KOPT-K1 (cell line): ENCODE measurements around the gene COL10A1.

Experiments used
- H3K27ac ChIP-seq: fragments of 200-600 bp; sonication (generic); 2 replicates; pipeline ENCODE4 v1.5.1; 2016; ENCODE audit warnings: antibody characterized with exemption, mild to moderate bottlenecking, low read depth, low read length; ENCODE audit not compliant: poor library complexity, severe bottlenecking
- H3K36me3 ChIP-seq: fragments of 200-600 bp; sonication (generic); 2 replicates; pipeline ENCODE4 v1.5.1; 2017; ENCODE audit warnings: antibody characterized with exemption, mild to moderate bottlenecking, low read length, moderate library complexity; ENCODE audit not compliant: insufficient read depth
- H3K9me3 ChIP-seq: fragments of 200-600 bp; sonication (generic); 2 replicates; pipeline ENCODE4 v1.5.1; 2017; ENCODE audit warnings: antibody characterized with exemption, low read length, mild to moderate bottlenecking; ENCODE audit not compliant: insufficient read depth, poor library complexity, severe bottlenecking

COL10A1 gene

DNA sequence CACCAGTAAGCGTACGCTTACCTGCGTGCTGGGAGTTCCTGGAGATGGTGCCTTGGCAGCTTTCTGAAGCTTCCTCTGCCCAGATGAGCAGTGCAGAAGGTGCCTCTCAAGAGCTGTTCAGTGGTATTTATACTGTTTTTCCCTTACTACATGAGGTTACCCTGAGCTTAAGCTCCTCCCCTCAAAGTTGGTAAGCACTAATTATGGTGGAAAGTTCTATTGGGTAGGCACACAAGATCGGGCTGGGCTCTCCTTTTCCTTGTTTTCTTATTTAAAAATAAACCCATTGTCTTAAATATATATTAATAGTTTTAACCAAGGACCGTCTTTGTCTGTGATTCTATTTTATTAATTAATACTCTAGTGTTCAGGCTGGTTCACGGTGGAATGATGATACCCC lies at the start of gene COL10A1:
Gene COL10A1, minus strand, starts transcription at position 101 of the 400 bp plus-strand sequence. CDS start 640 bp downstream, outside the sequence.
- H3K9me3 ChIP-seq = no peaks in the 10 kb centered on the region
- H3K36me3 ChIP-seq = no peaks in the 10 kb centered on the region
- no peak within 1 kb of the TSS for H3K27ac ChIP-seq

DNA sequence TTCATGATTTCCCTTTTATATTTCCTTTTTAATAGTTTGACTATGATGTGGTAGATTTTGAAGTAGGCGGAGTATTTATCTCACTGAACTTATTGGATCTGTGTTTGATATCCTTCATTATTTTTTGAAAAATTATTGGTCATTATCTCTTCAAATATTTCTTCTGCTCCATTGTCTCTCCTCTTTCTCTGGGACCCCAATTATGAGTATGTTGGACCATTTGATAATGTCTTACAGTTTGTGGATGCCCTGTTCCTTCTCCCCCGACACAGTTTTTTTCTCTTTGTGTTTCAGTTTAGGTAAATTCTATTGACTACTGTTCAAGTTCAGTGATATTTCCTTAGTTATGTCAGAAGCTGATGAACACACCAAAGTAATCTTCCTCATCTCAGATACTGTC lies 49.4 kb upstream of the COL10A1 start:
- no peak overlapping the region for H3K27ac ChIP-seq
- H3K36me3 ChIP-seq = no peaks in the 10 kb centered on the region
- peaks cover 21% of the 10 kb centered on the region for H3K9me3 ChIP-seq

DNA sequence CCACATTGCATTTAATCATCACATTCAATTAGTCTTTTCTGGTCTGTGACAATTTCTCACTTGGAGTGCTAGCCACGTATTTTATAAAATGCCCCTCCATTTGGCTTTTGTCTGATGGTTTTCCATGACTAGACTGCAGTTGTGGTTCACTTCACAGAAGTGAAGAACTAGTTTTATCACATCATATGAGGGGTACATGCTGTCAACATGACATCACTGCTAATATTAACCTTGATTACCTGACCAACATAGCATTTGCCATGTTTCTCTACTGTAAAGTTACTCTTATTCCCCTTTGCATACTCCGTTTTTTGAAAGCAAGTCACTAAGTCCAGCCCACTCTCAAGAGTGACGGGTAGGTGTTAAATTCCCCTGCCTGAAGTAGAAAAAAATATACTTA lies 48.0 kb upstream of the COL10A1 start:
- no peaks in the 10 kb centered on the region for H3K36me3 ChIP-seq
- peaks cover 21% of the 10 kb centered on the region for H3K9me3 ChIP-seq
- H3K27ac ChIP-seq = no peak overlapping the region

DNA sequence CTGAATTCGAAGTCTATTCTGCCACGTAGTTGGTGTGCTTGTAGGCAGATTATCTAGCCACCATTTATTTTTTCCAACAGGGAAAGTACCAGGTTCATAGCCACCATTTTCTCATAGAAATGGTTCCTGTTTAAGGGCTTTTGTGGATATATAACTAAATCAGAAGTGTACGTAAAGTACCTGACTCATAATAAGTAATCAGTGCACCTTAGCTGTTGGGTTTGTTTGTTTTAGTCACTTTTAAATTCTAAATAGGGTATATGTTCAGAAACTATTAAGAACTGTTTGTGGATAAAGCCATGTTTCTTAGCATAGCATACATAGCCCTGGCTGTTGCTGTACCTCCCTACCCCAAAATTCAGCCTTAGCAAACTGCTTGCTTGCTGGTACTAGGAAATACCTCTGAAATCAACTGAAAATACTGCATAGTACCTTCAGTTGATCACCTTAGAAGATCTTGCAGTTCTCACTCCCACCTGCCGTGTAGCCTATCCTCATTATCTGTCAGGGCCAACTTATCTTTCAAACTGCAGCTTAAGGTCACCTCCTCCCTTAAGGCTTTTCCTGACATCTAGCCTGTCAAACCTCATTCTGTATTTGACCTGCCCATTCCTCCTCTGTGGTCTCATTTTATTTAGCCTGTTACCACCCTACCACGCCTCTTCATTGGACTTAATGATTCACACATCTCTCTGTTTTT lies 44.6 kb upstream of the COL10A1 start:
- H3K9me3 ChIP-seq = peaks cover 16% of the 10 kb centered on the region
- H3K27ac ChIP-seq = no peak overlapping the region
- H3K36me3 ChIP-seq = no peaks in the 10 kb centered on the region

DNA sequence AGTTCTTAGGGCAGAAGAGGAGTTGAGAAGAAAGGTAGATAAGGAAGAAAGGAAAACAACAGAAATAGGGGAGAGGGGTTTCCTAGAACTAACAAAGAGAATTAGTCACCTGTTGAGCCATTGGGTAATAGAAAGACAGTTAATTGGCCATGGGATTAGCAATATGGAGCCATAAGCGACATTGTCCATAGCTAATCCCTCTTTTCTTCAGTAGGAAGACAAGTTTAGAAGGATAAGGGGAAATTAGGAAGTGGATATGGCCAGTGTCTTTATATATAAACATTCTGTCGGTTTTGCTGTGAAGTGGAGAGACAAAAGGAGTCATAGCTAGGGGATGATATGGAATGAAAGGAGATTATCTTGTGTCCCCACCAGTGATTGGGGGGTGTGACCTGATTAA lies 43.9 kb upstream of the COL10A1 start:
- Histone ChIP-seq H3K36me3 (no peaks in the 10 kb centered on the region), H3K9me3 (peaks cover 9% of the 10 kb centered on the region), H3K27ac (no peak overlapping the region)

DNA sequence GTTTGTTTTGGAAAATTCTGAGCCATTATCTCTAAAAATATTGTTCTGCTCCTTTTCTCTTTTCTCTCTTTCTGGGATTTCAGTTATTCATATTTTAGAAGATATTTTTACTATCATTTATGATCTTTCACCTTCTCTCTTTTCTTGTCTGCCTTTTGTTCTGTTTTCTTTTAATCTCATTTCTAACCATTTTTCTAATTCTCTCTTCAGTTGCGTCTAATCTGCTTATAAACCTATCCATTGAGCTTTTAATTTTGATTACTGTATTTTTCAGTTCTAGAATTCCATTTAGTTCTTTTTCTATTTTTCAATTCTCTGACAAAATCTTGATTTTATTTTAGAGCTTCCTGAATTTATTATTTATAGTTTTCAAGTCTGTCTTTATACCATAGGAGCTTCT lies 42.2 kb upstream of the COL10A1 start:
- H3K9me3 ChIP-seq = peaks cover 6% of the 10 kb centered on the region
- H3K36me3 ChIP-seq = no peaks in the 10 kb centered on the region
- H3K27ac ChIP-seq = no peak overlapping the region

DNA sequence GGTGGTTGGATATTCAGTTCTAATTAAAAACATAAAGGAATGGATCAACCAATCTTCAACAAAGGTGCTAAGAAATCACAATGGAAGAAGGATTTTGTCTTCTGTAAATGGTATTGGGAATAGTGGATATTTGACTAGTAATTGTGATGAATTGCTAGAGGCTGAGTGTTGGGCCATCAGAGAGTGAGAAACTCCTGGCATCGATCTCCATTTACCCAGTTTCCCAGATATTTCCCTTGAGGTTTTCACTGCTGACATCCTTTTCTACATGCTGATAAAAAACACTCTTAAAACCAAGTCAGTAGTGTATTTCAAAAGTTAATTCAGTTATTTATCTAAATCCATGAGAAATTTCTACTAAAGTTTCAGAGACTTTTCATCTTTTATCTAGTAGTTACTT lies 40.4 kb upstream of the COL10A1 start:
- H3K36me3 ChIP-seq = no peaks in the 10 kb centered on the region
- H3K27ac ChIP-seq = no peak overlapping the region
- H3K9me3 ChIP-seq = peaks cover 6% of the 10 kb centered on the region

DNA sequence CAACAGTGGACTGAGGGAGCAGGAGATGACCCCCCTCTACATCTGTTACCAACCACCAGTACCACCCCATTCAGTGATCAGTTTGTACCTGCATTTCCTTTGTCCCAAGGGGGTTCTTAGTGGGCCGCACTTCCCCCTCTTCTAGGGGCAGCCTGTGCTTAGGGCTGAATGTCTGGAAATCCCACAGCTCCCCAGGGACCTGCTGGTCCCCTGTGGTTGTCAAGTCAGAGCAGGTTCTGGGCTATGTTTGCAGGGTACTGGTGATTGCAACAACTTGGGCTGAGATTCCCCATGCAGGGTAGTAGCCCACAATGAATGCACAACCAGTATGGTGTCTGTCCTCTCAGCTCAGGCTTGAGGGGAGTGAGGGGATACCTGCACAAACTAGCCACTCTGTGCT lies 39.7 kb upstream of the COL10A1 start:
- Histone ChIP-seq H3K36me3 (no peaks in the 10 kb centered on the region), H3K27ac (no peak overlapping the region), H3K9me3 (peaks cover 6% of the 10 kb centered on the region)

DNA sequence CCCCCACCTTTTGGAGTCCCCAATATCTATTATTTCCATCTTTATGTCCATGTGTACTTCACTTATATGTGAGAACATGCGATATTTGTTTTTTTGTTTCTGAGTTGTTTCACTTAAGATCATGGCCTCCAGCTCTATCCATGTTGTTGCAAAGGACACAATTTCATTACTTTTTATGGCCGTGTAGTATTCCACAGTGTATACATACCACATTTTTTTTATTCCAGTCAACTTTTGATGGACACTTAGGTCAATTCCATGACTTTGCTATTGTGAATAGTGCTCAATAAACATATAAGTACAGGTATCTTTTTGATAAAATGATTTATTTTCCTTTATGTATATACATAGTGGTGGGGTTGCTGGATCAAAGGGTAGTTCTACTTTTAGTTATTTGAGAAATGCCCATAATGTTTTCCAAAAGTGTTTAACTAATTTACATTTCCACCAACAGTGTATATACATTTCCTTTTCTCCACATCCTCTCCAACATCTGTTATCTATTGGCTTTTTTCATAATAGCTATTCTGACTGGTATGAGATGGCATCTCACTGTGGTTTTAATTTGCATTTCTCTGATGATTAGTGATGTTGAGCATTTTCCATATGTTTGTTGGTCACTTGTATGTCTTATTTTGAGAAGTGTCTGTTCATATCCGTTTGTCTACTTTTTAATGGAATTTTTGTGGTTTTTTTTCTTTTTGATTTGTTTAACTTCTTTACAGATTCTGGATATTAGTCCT lies 34.0 kb upstream of the COL10A1 start:
- H3K36me3 ChIP-seq = no peaks in the 10 kb centered on the region
- H3K9me3 ChIP-seq = no peaks in the 10 kb centered on the region
- no peak overlapping the region for H3K27ac ChIP-seq

DNA sequence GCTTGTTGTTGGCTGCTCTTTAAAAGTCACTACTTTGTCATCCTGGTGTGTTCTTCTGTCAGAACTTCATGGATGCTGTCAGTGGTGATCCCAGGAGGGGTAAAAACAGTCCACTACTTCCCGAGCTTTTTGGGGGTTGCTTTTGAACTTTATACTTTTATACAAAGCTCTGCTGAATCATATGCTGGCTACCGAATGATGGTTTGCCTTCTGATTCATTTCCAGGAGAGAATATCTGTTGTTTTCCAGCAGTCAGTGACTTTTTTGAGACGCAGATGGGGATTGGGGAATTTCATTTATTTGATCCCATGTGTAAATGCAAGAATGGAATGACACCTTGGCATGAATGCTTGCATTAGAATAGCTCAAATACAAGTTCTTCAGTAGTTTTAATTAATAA lies 32.7 kb upstream of the COL10A1 start:
- no peaks in the 10 kb centered on the region for H3K9me3 ChIP-seq
- H3K27ac ChIP-seq = no peak overlapping the region
- no peaks in the 10 kb centered on the region for H3K36me3 ChIP-seq

DNA sequence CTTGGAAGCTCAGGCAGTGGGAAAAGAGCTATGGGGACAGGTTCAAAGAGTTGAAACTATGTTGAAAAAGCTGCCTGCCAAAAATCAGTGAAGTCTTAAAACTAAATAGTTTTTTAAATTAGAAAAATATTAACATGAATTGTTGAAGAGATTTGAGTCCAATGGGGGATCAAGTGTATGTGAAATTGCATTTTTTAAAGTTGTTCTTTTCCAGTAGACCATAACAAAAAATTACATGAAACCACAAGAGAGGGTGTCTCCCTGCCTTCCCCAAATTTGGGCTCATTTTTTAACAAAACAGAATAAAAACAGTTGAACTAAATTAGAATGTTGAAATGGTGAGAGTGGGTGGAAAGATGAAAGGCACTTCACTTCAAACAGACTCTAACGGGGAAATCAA lies 31.5 kb upstream of the COL10A1 start:
- H3K27ac ChIP-seq = no peak overlapping the region

DNA sequence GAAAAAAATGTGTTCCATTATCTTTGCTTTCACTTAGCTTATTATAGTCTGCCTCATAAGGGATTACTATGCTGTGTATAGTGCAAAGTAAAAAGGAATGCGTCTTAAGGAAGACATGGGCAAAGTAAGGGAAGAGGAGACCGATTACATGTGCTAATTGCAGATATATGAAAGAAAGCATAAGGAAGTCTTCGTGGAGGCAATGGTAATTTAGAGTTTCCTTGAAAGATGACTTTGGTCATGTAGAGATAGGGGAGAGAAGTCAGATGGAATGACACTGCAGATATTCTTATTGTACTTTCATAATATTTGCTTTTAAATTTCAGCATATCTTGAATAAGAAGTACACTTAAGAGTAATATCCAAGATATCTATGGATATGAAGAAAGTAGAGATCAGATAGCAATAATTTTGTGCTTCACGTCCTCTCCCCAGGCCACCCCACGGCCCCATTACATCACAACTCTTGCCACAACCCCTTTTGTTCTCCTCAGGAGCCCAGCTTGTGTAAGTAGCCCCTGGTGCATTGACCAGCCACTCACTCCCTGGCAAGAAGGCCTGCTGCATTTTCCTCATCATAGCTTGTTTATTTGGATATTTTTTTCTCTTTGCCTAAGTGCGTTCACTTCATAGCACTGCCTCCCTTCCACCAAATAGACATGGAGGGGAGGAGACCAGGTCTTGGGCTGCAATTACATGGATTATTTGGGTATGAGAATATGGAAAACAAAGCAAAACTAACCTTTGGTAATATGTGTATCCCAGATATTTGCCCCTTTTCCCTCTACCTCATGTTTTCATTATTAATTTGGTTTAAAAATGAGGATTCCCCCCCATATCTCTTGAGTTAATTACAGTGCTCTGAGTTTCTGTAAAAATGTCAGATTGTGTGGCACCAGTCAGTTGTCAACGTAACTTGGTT lies 30.7 kb upstream of the COL10A1 start:
- no peaks in the 10 kb centered on the region for H3K36me3 ChIP-seq
- no peaks in the 10 kb centered on the region for H3K9me3 ChIP-seq
- H3K27ac ChIP-seq = no peak overlapping the region

More for the DNA sequence above, 31.5 kb upstream of the COL10A1 start:
- Histone ChIP-seq H3K36me3 (no peaks in the 10 kb centered on the region), H3K9me3 (no peaks in the 10 kb centered on the region)

DNA sequence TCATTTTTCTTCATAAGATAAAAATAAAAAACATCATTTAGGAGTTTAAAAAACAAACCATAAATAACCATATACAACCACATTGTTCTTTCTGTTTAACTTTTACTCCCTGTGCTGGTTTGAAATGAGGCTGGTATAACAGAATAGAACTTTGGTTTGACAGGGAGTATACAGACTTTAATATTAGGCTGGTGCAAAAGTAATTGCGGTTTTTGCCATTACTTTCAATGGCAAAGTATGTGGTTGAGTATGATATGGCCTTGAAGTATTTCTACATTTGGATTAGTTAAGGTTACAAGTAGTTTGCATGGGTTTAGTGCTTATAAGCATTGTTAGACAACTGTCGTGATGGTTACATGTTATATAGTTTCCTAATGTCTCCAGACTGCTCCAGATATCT lies 29.0 kb upstream of the COL10A1 start:
- Histone ChIP-seq H3K27ac (no peak overlapping the region), H3K9me3 (no peaks in the 10 kb centered on the region), H3K36me3 (no peaks in the 10 kb centered on the region)

DNA sequence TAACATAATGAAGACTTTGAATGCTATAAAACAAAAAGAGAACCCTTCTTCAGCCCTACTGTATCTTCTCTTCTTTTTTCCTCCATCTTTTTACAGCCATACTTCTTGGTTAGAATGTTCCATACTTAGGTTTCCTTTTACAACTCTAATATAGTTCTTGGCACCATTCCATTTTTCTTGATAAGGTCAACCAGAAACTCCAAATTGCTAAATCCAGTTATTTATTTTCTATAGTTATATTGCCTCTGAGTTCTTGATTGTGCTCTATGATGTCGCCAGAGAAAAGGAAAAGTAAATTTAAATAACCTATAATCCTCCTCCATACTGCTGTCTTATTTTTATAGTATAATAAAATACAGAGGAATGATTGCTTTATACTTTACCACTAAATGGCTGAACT lies 26.7 kb upstream of the COL10A1 start:
- Histone ChIP-seq H3K27ac (no peak overlapping the region), H3K9me3 (no peaks in the 10 kb centered on the region), H3K36me3 (no peaks in the 10 kb centered on the region)
